ENCODE results near the gene PEX12.
"Not testable (repeated sequence)": the region's sequence is repeated elsewhere in the genome, so short reads cannot be mapped to it uniquely, and the experiment has no call there.

- TF ChIP-seq CTCF (IDR thresholded peaks at IDR 0.05); POLR2A (IDR thresholded peaks at IDR 0.05); POLR2AphosphoS5 (IDR thresholded peaks at IDR 0.05); EP300 (IDR thresholded peaks at IDR 0.05; ENCODE audit: low read depth): not testable (repeated sequence)
These were observed 49.0 kb downstream of the PEX12 start for GRCh38 chr17:35529326-35529725.
